Measurements from ENCODE around the gene VMAC.
"Not testable (repeated sequence)": the region's sequence is repeated elsewhere in the genome, so short reads cannot be mapped to it uniquely, and the experiment has no call there.

Gene VMAC

GRCh38 chr19:5873617-5874199 lies 31.0 kb upstream of the VMAC start:
- no peak for DNase-seq (ENCODE audit: low read depth, low spot score)
- no peaks in the 10 kb centered on the region for H3K36me3 ChIP-seq (ENCODE audit: control insufficient read depth, insufficient read depth, low read length)
- WGBS (ENCODE audit: insufficient coverage, insufficient read length), result no CpG with 5 or more reads among the region's 12 CpGs
- no peaks in the 10 kb centered on the region for H3K4me1 ChIP-seq (ENCODE audit: control insufficient read depth, insufficient read depth, low read length)
- H3K27ac ChIP-seq (ENCODE audit: low read length), result no peak overlapping the region
- H3K9me3 ChIP-seq (ENCODE audit: control insufficient read depth, insufficient read depth, low read length), result no peaks in the 10 kb centered on the region
- H3K4me3 ChIP-seq (ENCODE audit: low read length), result no peak overlapping the region
- H3K27me3 ChIP-seq (ENCODE audit: control insufficient read depth, insufficient read depth, low read length), result no peaks in the 10 kb centered on the region

GRCh38 chr19:5874496-5874895 lies 30.2 kb upstream of the VMAC start:
- not testable (repeated sequence) for H3K27ac ChIP-seq (ENCODE audit: low read length); H3K4me1 ChIP-seq (ENCODE audit: control insufficient read depth, insufficient read depth, low read length); H3K27me3 ChIP-seq (ENCODE audit: control insufficient read depth, insufficient read depth, low read length); DNase-seq (ENCODE audit: low read depth, low spot score); H3K36me3 ChIP-seq (ENCODE audit: control insufficient read depth, insufficient read depth, low read length); H3K4me3 ChIP-seq (ENCODE audit: low read length); H3K9me3 ChIP-seq (ENCODE audit: control insufficient read depth, insufficient read depth, low read length)
- no CpG with 5 or more reads among the region's 7 CpGs for WGBS (ENCODE audit: insufficient coverage, insufficient read length)

GRCh38 chr19:5877427-5877826 lies 27.2 kb upstream of the VMAC start:
- DNase-seq (ENCODE audit: low read depth, low spot score), result no peak
- no CpG with 5 or more reads among the region's 8 CpGs for WGBS (ENCODE audit: insufficient coverage, insufficient read length)

GRCh38 chr19:5877882-5878281 lies 26.8 kb upstream of the VMAC start:
- Histone ChIP-seq H3K9me3 (ENCODE audit: control insufficient read depth, insufficient read depth, low read length) (no peaks in the 10 kb centered on the region), H3K27me3 (ENCODE audit: control insufficient read depth, insufficient read depth, low read length) (no peaks in the 10 kb centered on the region), H3K4me1 (ENCODE audit: control insufficient read depth, insufficient read depth, low read length) (no peaks in the 10 kb centered on the region), H3K4me3 (ENCODE audit: low read length) (no peak overlapping the region), H3K36me3 (ENCODE audit: control insufficient read depth, insufficient read depth, low read length) (no peaks in the 10 kb centered on the region), H3K27ac (ENCODE audit: low read length) (no peak overlapping the region)
- no CpG with 5 or more reads among the region's 9 CpGs for WGBS (ENCODE audit: insufficient coverage, insufficient read length)
- DNase-seq (ENCODE audit: low read depth, low spot score), result no peak

More at GRCh38 chr19:5877427-5877826, 27.2 kb upstream of the VMAC start:
- no peaks in the 10 kb centered on the region for H3K4me1 ChIP-seq (ENCODE audit: control insufficient read depth, insufficient read depth, low read length)
- H3K36me3 ChIP-seq (ENCODE audit: control insufficient read depth, insufficient read depth, low read length), result no peaks in the 10 kb centered on the region
- no peak overlapping the region for H3K27ac ChIP-seq (ENCODE audit: low read length)
- H3K27me3 ChIP-seq (ENCODE audit: control insufficient read depth, insufficient read depth, low read length), result no peaks in the 10 kb centered on the region
- no peaks in the 10 kb centered on the region for H3K9me3 ChIP-seq (ENCODE audit: control insufficient read depth, insufficient read depth, low read length)
- H3K4me3 ChIP-seq (ENCODE audit: low read length), result no peak overlapping the region

GRCh38 chr19:5880196-5880595 lies 24.5 kb upstream of the VMAC start:
- H3K36me3 ChIP-seq (ENCODE audit: control insufficient read depth, insufficient read depth, low read length), result no peaks in the 10 kb centered on the region
- WGBS (ENCODE audit: insufficient coverage, insufficient read length), result no CpG with 5 or more reads among the region's 6 CpGs
- no peak overlapping the region for H3K4me3 ChIP-seq (ENCODE audit: low read length)
- no peaks in the 10 kb centered on the region for H3K27me3 ChIP-seq (ENCODE audit: control insufficient read depth, insufficient read depth, low read length)
- H3K27ac ChIP-seq (ENCODE audit: low read length), result no peak overlapping the region
- H3K4me1 ChIP-seq (ENCODE audit: control insufficient read depth, insufficient read depth, low read length), result no peaks in the 10 kb centered on the region
- no peak for DNase-seq (ENCODE audit: low read depth, low spot score)
- H3K9me3 ChIP-seq (ENCODE audit: control insufficient read depth, insufficient read depth, low read length), result no peaks in the 10 kb centered on the region

- Histone ChIP-seq H3K9me3 (ENCODE audit: control insufficient read depth, insufficient read depth, low read length) (no peaks in the 10 kb centered on the region), H3K27me3 (ENCODE audit: control insufficient read depth, insufficient read depth, low read length) (no peaks in the 10 kb centered on the region), H3K4me3 (ENCODE audit: low read length) (no peak overlapping the region), H3K27ac (ENCODE audit: low read length) (no peak overlapping the region), H3K36me3 (ENCODE audit: control insufficient read depth, insufficient read depth, low read length) (no peaks in the 10 kb centered on the region), H3K4me1 (ENCODE audit: control insufficient read depth, insufficient read depth, low read length) (no peaks in the 10 kb centered on the region)
- no CpG with 5 or more reads among the region's 15 CpGs for WGBS (ENCODE audit: insufficient coverage, insufficient read length)
- DNase-seq (ENCODE audit: low read depth, low spot score), result no peak
Observed at GRCh38 chr19:5880604-5881078, 24.0 kb upstream of the VMAC start.

GRCh38 chr19:5881543-5882299 lies 23.0 kb upstream of the VMAC start:
- H3K4me1 ChIP-seq (ENCODE audit: control insufficient read depth, insufficient read depth, low read length), result no peaks in the 10 kb centered on the region
- DNase-seq (ENCODE audit: low read depth, low spot score), result no peak
- no peaks in the 10 kb centered on the region; the same call in 1 of the 2 replicates for H3K36me3 ChIP-seq (ENCODE audit: control insufficient read depth, insufficient read depth, low read length)
- no peak overlapping the region for H3K4me3 ChIP-seq (ENCODE audit: low read length)
- H3K9me3 ChIP-seq (ENCODE audit: control insufficient read depth, insufficient read depth, low read length), result no peaks in the 10 kb centered on the region
- WGBS (ENCODE audit: insufficient coverage, insufficient read length), result no CpG with 5 or more reads among the region's 19 CpGs
- no peaks in the 10 kb centered on the region for H3K27me3 ChIP-seq (ENCODE audit: control insufficient read depth, insufficient read depth, low read length)
- H3K27ac ChIP-seq (ENCODE audit: low read length), result no peak overlapping the region

- H3K27ac ChIP-seq (ENCODE audit: low read length), result no peak overlapping the region
- no peaks in the 10 kb centered on the region; the same call in 1 of the 2 replicates for H3K36me3 ChIP-seq (ENCODE audit: control insufficient read depth, insufficient read depth, low read length)
- H3K9me3 ChIP-seq (ENCODE audit: control insufficient read depth, insufficient read depth, low read length), result no peaks in the 10 kb centered on the region
- DNase-seq (ENCODE audit: low read depth, low spot score), result no peak
- no peaks in the 10 kb centered on the region for H3K4me1 ChIP-seq (ENCODE audit: control insufficient read depth, insufficient read depth, low read length)
- no CpG with 5 or more reads among the region's 9 CpGs for WGBS (ENCODE audit: insufficient coverage, insufficient read length)
- no peak overlapping the region for H3K4me3 ChIP-seq (ENCODE audit: low read length)
- no peaks in the 10 kb centered on the region for H3K27me3 ChIP-seq (ENCODE audit: control insufficient read depth, insufficient read depth, low read length)
Observed at GRCh38 chr19:5882421-5882968, 22.2 kb upstream of the VMAC start.

- H3K27ac ChIP-seq (ENCODE audit: low read length); H3K36me3 ChIP-seq (ENCODE audit: control insufficient read depth, insufficient read depth, low read length); H3K4me1 ChIP-seq (ENCODE audit: control insufficient read depth, insufficient read depth, low read length); DNase-seq (ENCODE audit: low read depth, low spot score); H3K9me3 ChIP-seq (ENCODE audit: control insufficient read depth, insufficient read depth, low read length); H3K27me3 ChIP-seq (ENCODE audit: control insufficient read depth, insufficient read depth, low read length); H3K4me3 ChIP-seq (ENCODE audit: low read length): not testable (repeated sequence)
- no CpG with 5 or more reads among the region's 13 CpGs for WGBS (ENCODE audit: insufficient coverage, insufficient read length)
Observed at GRCh38 chr19:5883157-5883873, 21.4 kb upstream of the VMAC start.

- H3K36me3 ChIP-seq (ENCODE audit: control insufficient read depth, insufficient read depth, low read length); H3K9me3 ChIP-seq (ENCODE audit: control insufficient read depth, insufficient read depth, low read length); H3K27me3 ChIP-seq (ENCODE audit: control insufficient read depth, insufficient read depth, low read length); H3K4me1 ChIP-seq (ENCODE audit: control insufficient read depth, insufficient read depth, low read length); H3K4me3 ChIP-seq (ENCODE audit: low read length); DNase-seq (ENCODE audit: low read depth, low spot score); H3K27ac ChIP-seq (ENCODE audit: low read length): not testable (repeated sequence)
- WGBS (ENCODE audit: insufficient coverage, insufficient read length), result no CpG with 5 or more reads among the region's 11 CpGs
Observed at GRCh38 chr19:5884065-5884811, 20.4 kb upstream of the VMAC start.
